ENCODE results near the gene TPSB2. TPM values are rescaled to one million over a fixed set of nuclear protein-coding genes. Genes with fewer than 3 reads are reported as not detected.

The TPSB2 gene
- total RNA-seq, 1 donor, result not detected

- no peak overlapping the region for H3K4me3 ChIP-seq (ENCODE audit: low read depth, low read length)
- no peak for DNase-seq (ENCODE audit: low read depth)
- TF ChIP-seq CTCF (IDR thresholded peaks at IDR 0.05; ENCODE audit: insufficient read depth, low read length), result no peak
Measured at GRCh38 chr16:1214719-1215118, 15.3 kb downstream of the TPSB2 start.

- TF ChIP-seq CTCF (IDR thresholded peaks at IDR 0.05; ENCODE audit: insufficient read depth, low read length), result no peak
- DNase-seq (ENCODE audit: low read depth), result no peak
- H3K4me3 ChIP-seq (ENCODE audit: low read depth, low read length), result no peak overlapping the region
Measured at GRCh38 chr16:1213796-1214372, 16.1 kb downstream of the TPSB2 start.

GRCh38 chr16:1213231-1213630 lies 16.8 kb downstream of the TPSB2 start:
- no peak overlapping the region for H3K4me3 ChIP-seq (ENCODE audit: low read depth, low read length)
- no peak for DNase-seq (ENCODE audit: low read depth)
- no peak for TF ChIP-seq CTCF (IDR thresholded peaks at IDR 0.05; ENCODE audit: insufficient read depth, low read length)

- no peak for TF ChIP-seq CTCF (IDR thresholded peaks at IDR 0.05; ENCODE audit: insufficient read depth, low read length)
- no peak for DNase-seq (ENCODE audit: low read depth)
- H3K4me3 ChIP-seq (ENCODE audit: low read depth, low read length), result no peak overlapping the region
Measured at GRCh38 chr16:1212616-1213194, 17.3 kb downstream of the TPSB2 start.

GRCh38 chr16:1211451-1212268 lies 18.3 kb downstream of the TPSB2 start:
- H3K4me3 ChIP-seq (ENCODE audit: low read depth, low read length), result no peak overlapping the region
- no peak for TF ChIP-seq CTCF (IDR thresholded peaks at IDR 0.05; ENCODE audit: insufficient read depth, low read length)
- DNase-seq (ENCODE audit: low read depth), result no peak

GRCh38 chr16:1210461-1210860 lies 19.5 kb downstream of the TPSB2 start:
- DNase-seq (ENCODE audit: low read depth), result no peak
- H3K4me3 ChIP-seq (ENCODE audit: low read depth, low read length), result no peak overlapping the region
- no peak for TF ChIP-seq CTCF (IDR thresholded peaks at IDR 0.05; ENCODE audit: insufficient read depth, low read length)
